HEK293T (cell line): Measurements from ENCODE around the gene RPA3.

ENCODE experiments used
- ARNT ChIP-seq: fragments of 450-650 bp; IDR thresholded peaks from 2 replicates; pipeline ENCODE4 v1.6.1; 2017; ENCODE audit warnings: mild to moderate bottlenecking
- BHLHE40 ChIP-seq: fragments of 450-650 bp; IDR thresholded peaks from 2 replicates; pipeline ENCODE4 v1.6.1; 2016; ENCODE audit warnings: mild to moderate bottlenecking, moderate library complexity, borderline replicate concordance
- FOXA1 ChIP-seq: fragments of 450-650 bp; IDR thresholded peaks from 2 replicates; pipeline ENCODE4 v1.6.1; 2016; ENCODE audit warnings: mild to moderate bottlenecking
- FOXM1 ChIP-seq: fragments of 450-650 bp; IDR thresholded peaks from 2 replicates; pipeline ENCODE4 v1.6.1; 2017; ENCODE audit warnings: mild to moderate bottlenecking, borderline replicate concordance
- HDGF ChIP-seq: fragments of 450-650 bp; IDR thresholded peaks from 2 replicates; pipeline ENCODE4 v1.6.1; 2017; ENCODE audit warnings: antibody characterized with exemption, borderline replicate concordance
- LEF1 ChIP-seq: fragments of 450-650 bp; IDR thresholded peaks from 2 replicates; pipeline ENCODE4 v1.6.1; 2017; ENCODE audit warnings: mild to moderate bottlenecking, borderline replicate concordance
- NFRKB ChIP-seq: fragments of 450-650 bp; IDR thresholded peaks from 2 replicates; pipeline ENCODE4 v1.6.1; 2016; ENCODE audit warnings: mild to moderate bottlenecking, moderate library complexity
- SP1 ChIP-seq: fragments of 450-650 bp; IDR thresholded peaks from 2 replicates; pipeline ENCODE4 v1.6.1; 2017
- SUZ12 ChIP-seq: fragments of 450-650 bp; IDR thresholded peaks from 2 replicates; pipeline ENCODE4 v1.6.1; 2016; ENCODE audit warnings: mild to moderate bottlenecking
- TARDBP ChIP-seq: fragments of 450-650 bp; IDR thresholded peaks from 2 replicates; pipeline ENCODE4 v1.6.1; 2016
- ZNF384 ChIP-seq: fragments of 450-650 bp; IDR thresholded peaks from 2 replicates; pipeline ENCODE4 v1.6.1; 2016

- no peak for TF ChIP-seq NFRKB
- TF ChIP-seq SP1, result no peak
- no peak for TF ChIP-seq BHLHE40
- no peak for TF ChIP-seq HDGF
- TF ChIP-seq FOXA1, result no peak
- TF ChIP-seq TARDBP, result no peak
- TF ChIP-seq ARNT, result no peak
- no peak for TF ChIP-seq LEF1
- no peak for TF ChIP-seq FOXM1
- TF ChIP-seq ZNF384, result no peak
- no peak for TF ChIP-seq SUZ12
Observed at GRCh38 chr7:7765422-7765821, 47.0 kb upstream of the RPA3 start.
